CD4-positive, alpha-beta T cell (primary cell): ENCODE data around the gene DCAF8L2. TPM values are rescaled to one million over a fixed set of nuclear protein-coding genes. Genes with fewer than 3 reads are reported as not detected.
"Not testable (repeated sequence)": the region's sequence is repeated elsewhere in the genome, so short reads cannot be mapped to it uniquely, and the experiment has no call there.

Experiments used
- ATAC-seq: fragments of 200-7000 bp; cut with Tn5 transposase; one replicate; pipeline ENCODE4 v1.10.0; 2022; ENCODE audit warnings: mild to moderate bottlenecking; ENCODE audit not compliant: poor library complexity
- CTCF ChIA-PET: fragments of 350-600 bp; sonication (Branson Sonifier 250); formaldehyde crosslinking; loops from one replicate; lab custom pipeline; 2021; ENCODE audit warnings: antibody characterized with exemption, inconsistent platforms; lab: Charles Lee
- POLR2A ChIA-PET: fragments of 350-600 bp; sonication (Branson Sonifier 250); formaldehyde crosslinking; loops from one replicate; lab custom pipeline; 2021; ENCODE audit warnings: antibody characterized with exemption, inconsistent platforms; lab: Charles Lee
- DNase-seq, 14 experiments: peaks; one replicate each; pipeline ENCODE4 v3.0.0-alpha.2; 2013 to 2020; ENCODE audit warnings: mixed read lengths in 2 of 14
- H3K27ac ChIP-seq, 2 donors: one replicate each; pipeline versions ENCODE4 v1.5.1 to v1.7.0; 2013; ENCODE audit warnings: low read length in 2 of 2, low read depth in 1 of 2, mild to moderate bottlenecking in 1 of 2
- H3K27me3 ChIP-seq, 2 experiments: 1 replicate in 1 of 2; 2 replicates in 1 of 2; pipeline versions ENCODE4 v1.6.1 to v1.7.0; 2013; ENCODE audit warnings: low read length in 2 of 2, control low read depth in 1 of 2, mild to moderate bottlenecking in 1 of 2, moderate library complexity in 1 of 2; ENCODE audit not compliant: insufficient read depth in 2 of 2, control insufficient read depth in 1 of 2
- H3K36me3 ChIP-seq: one replicate; pipeline ENCODE4 v1.6.1; 2013; ENCODE audit warnings: low read length, control low read depth; ENCODE audit not compliant: insufficient read depth
- H3K4me1 ChIP-seq: one replicate; pipeline ENCODE4 v1.6.1; 2013; ENCODE audit warnings: low read length, control low read depth; ENCODE audit not compliant: insufficient read depth
- H3K4me3 ChIP-seq: one replicate; pipeline ENCODE4 v1.5.1; 2013; ENCODE audit warnings: mild to moderate bottlenecking, low read length, moderate library complexity
- H3K9me3 ChIP-seq, 2 experiments: 1 replicate in 1 of 2; 2 replicates in 1 of 2; pipeline versions ENCODE4 v1.6.1 to v1.7.0; 2013; ENCODE audit warnings: low read length in 2 of 2, mild to moderate bottlenecking in 2 of 2, control low read depth in 1 of 2, moderate library complexity in 1 of 2; ENCODE audit not compliant: control insufficient read depth in 1 of 2, insufficient read depth in 1 of 2
- H3K27ac Mint-ChIP-seq: one replicate; pipeline ENCODE4 v1.8.0; 2020; ENCODE audit warnings: mixed read lengths
- H3K27me3 Mint-ChIP-seq: one replicate; pipeline ENCODE4 v1.8.0; 2021; ENCODE audit warnings: mixed read lengths
- H3K36me3 Mint-ChIP-seq: one replicate; pipeline ENCODE4 v1.8.0; 2021; ENCODE audit warnings: low read depth, mixed read lengths
- H3K4me1 Mint-ChIP-seq: one replicate; pipeline ENCODE4 v1.8.0; 2021; ENCODE audit warnings: low read depth, mixed read lengths
- H3K4me3 Mint-ChIP-seq: one replicate; pipeline ENCODE4 v1.8.0; 2020; ENCODE audit warnings: mild to moderate bottlenecking, mixed read lengths
- H3K9me3 Mint-ChIP-seq: one replicate; pipeline ENCODE4 v1.8.0; 2020; ENCODE audit warnings: mixed read lengths
- CTCF ChIP-seq: fragments of 200-600 bp; IDR thresholded peaks from one replicate; pipeline ENCODE4 v1.8.0; 2022; ENCODE audit warnings: antibody characterized with exemption, mild to moderate bottlenecking
- intact Hi-C, 2 experiments: fragments of 100-400 bp; cut with DNase I in 1 of 2; cut with micrococcal nuclease in 1 of 2; formaldehyde crosslinking; loops; one replicate each; pipeline versions ENCODE4 v1.15.1 to v1.9.0; 2023 to 2025; cut with DNase I, micrococcal nuclease
- total RNA-seq, 174 experiments: library from RNA in 2 of 174; stranded (reverse) in 2 of 174; gene quantifications; one replicate each; pipeline ENCODE4 v1.2.3 and lab custom pipeline; 2021 to 2026

DCAF8L2 gene
- total RNA-seq, 2 experiments from 2014 or later, result not detected

- Histone ChIP-seq H3K4me1 (no peaks in the 10 kb centered on the region), H3K4me3 (no peak overlapping the region), H3K27ac (no peak overlapping the region), H3K9me3 (no peaks in the 10 kb centered on the region), H3K27me3 (no peaks in the 10 kb centered on the region), H3K36me3 (no peaks in the 10 kb centered on the region)
- H3K27me3 Mint-ChIP-seq, result no peaks in the 10 kb centered on the region
- no peaks in the 10 kb centered on the region for H3K4me1 Mint-ChIP-seq
- H3K9me3 Mint-ChIP-seq, result peaks cover 4% of the 10 kb centered on the region
- ChIA-PET CTCF (no interaction called here), POLR2A (no interaction called here)
- H3K27ac Mint-ChIP-seq, result no peak overlapping the region
- TF ChIP-seq CTCF, result no peak
- ATAC-seq (no peak), DNase-seq (no peak)
- H3K4me3 Mint-ChIP-seq, result no peak overlapping the region
- no peaks in the 10 kb centered on the region for H3K36me3 Mint-ChIP-seq
- intact Hi-C loops, result no loop called here
These were observed 89.1 kb downstream of the DCAF8L2 start for GRCh38 chrX:27679281-27679680.

DNA sequence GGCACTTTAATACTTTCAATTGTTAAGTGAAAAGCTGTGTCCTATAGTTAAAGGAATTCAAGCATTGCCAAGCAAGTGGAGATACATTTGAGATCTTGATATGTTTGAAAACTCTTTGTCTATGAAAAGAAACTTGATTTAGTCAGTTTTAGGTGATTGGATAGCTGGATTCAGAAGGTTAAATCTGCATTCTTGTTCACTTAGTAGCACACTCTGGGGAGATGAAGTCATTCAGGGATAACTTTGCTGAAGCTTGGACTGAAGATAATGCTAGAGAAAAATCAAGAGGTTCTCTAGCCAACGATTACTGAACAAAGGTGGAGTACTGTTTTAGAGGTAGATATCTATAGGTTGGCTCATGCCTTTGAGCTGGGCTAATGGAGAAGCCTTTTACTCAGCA lies 90.6 kb downstream of the DCAF8L2 start:
- Histone ChIP-seq H3K9me3 (no peaks in the 10 kb centered on the region), H3K36me3 (no peaks in the 10 kb centered on the region), H3K27ac (no peak overlapping the region), H3K4me1 (no peaks in the 10 kb centered on the region), H3K4me3 (no peak overlapping the region), H3K27me3 (no peaks in the 10 kb centered on the region)
- Mint-ChIP-seq H3K9me3 (peaks cover 4% of the 10 kb centered on the region), H3K27me3 (no peaks in the 10 kb centered on the region), H3K36me3 (no peaks in the 10 kb centered on the region), H3K4me3 (no peak overlapping the region), H3K4me1 (no peaks in the 10 kb centered on the region), H3K27ac (no peak overlapping the region)
- intact Hi-C loops, result no loop called here
- POLR2A ChIA-PET, result no interaction called here
- CTCF ChIA-PET, result no interaction called here
- no peak for ATAC-seq
- no peak for TF ChIP-seq CTCF
- DNase-seq, result no peak

- H3K4me1 ChIP-seq, ATAC-seq, intact Hi-C loops, H3K9me3 Mint-ChIP-seq, H3K27ac ChIP-seq, H3K4me3 Mint-ChIP-seq, POLR2A ChIA-PET, H3K4me3 ChIP-seq, H3K36me3 ChIP-seq, H3K9me3 ChIP-seq, H3K36me3 Mint-ChIP-seq, H3K27me3 ChIP-seq, H3K27ac Mint-ChIP-seq, H3K4me1 Mint-ChIP-seq, H3K27me3 Mint-ChIP-seq: not testable (repeated sequence)
- CTCF ChIA-PET, result interaction anchor here (0.6 kb wide), 1 partner anchor 57 kb away, joined by 3 read pairs; no protein-coding TSS in a partner anchor
- peak in 1 of 14 experiments; percentile 2 for DNase-seq
These were observed 93.5 kb downstream of the DCAF8L2 start for GRCh38 chrX:27683566-27684208.

DNA sequence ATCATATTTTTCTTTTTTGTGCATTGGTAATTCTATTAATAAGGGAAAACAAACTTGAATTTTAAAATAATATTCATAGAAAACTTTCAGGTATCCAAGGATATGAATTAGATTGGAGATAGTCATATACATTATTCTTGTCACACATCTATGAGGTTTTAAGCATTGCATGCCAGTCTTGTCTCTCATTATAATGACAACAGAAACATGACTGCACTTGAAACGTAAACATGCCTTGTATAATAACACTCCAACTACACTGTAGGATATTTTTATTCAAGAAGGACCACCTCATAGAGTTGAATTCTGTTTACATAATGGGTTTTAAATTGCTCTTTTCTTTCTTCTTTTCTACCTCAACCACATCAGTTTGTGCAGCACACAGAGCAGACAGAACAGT lies 104.5 kb downstream of the DCAF8L2 start:
- ChIA-PET CTCF (no interaction called here), POLR2A (no interaction called here)
- Mint-ChIP-seq H3K27me3 (no peaks in the 10 kb centered on the region), H3K4me3 (no peak overlapping the region), H3K36me3 (no peaks in the 10 kb centered on the region), H3K9me3 (no peaks in the 10 kb centered on the region), H3K4me1 (no peaks in the 10 kb centered on the region), H3K27ac (no peak overlapping the region)
- Histone ChIP-seq H3K27me3 (no peaks in the 10 kb centered on the region), H3K9me3 (no peaks in the 10 kb centered on the region), H3K4me3 (no peak overlapping the region), H3K36me3 (no peaks in the 10 kb centered on the region), H3K27ac (no peak overlapping the region), H3K4me1 (no peaks in the 10 kb centered on the region)
- DNase-seq (no peak), ATAC-seq (no peak)
- TF ChIP-seq CTCF, result no peak
- intact Hi-C loops, result no loop called here
